Mesenteric fat pad (tissue), 1 donor: ENCODE results near the gene ADSL. TPM values are rescaled to one million over a fixed set of nuclear protein-coding genes. Genes with fewer than 3 reads are reported as not detected.

ENCODE experiments used
- DNase-seq: peaks from one replicate; pipeline ENCODE4 v3.0.0-alpha.2; 2020; ENCODE audit warnings: low spot score
- total RNA-seq: library from RNA; stranded (reverse); fragmentation: NEBNext Ultra II Directional; extraction: Animal tissue kit (Norgen Biotek cat#: 25700); gene quantifications from one replicate; pipeline ENCODE4 v1.2.1, GENCODE V29; 2021
- donor health status: DM: yes; HTN: yes; CAD: no.

The ADSL gene
- total RNA-seq, 1 donor from 2014 or later, result 55.1 TPM

DNA sequence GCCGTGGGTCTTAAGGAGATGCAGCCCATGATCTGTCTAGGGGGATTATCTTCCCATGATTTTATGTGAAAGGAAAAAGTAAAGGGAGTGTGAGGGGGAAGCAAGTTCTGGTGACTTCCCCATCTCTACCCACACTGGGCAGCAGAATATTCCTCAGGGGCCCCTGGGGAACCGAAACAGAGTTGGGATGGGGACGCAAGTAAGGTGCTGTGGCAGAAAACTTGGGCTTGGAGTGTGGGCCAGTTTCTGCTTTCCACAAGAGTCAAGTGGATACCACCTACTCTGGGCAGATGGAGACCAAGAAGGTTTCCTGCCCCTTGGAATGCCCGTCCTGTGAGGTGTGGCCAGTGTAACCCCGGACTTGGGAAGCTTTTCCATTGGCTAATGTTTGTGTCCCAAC is 88.4 kb downstream of the ADSL start:
- DNase-seq, result no peak

DNA sequence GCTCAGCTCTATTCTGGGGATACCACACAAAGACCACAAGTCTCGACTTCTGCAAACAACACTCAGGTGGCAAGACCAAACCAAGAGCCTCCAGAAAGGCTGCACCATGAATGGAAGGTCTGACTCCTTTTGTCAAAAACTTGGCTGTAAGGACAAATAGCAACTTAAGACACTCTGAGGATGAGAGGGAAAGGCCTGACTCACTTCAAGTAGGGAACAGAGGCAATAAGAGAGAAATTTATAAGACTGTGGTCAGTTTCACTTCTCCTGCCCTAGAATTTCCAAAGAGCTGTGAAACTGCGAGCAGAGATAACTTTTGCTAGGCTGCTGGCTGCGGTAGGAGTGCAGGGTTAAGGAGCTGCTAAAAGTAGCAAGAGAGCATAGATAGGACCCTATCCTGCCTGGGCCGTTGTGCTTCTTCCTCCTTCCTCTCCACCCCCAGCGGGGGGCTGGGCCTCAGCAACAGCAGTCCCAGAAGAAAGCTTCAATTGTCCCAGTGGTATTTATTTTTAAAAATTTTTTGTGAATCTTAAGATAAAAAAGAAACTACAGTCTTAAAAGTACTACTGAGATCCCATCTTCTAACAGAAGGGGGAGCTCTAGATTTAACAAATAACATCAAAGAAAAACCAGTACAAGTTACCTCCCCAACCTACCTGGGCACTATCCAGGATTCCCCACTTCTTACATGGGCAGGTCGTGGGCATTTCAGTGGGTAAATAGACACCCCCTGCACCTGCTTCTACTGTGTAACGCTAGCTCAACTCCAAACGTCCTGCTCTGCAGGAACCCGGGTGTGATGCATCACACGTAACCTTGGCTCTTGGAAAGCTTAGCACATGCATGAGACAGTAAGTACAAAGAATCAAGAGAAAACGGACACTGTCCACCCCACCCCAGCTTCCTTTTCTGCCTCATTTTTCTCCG is 90.5 kb downstream of the ADSL start:
- no peak for DNase-seq

Other genes with a start within 250 kb of the ADSL start
- 37.4 TPM for gene TNRC6B, start 168.6 kb upstream of the ADSL start, total RNA-seq
- 38.6 TPM for gene SGSM3, start 24.1 kb downstream of the ADSL start, total RNA-seq